ENCODE measurements around the gene DGCR2.
"Not testable (repeated sequence)": the region's sequence is repeated elsewhere in the genome, so short reads cannot be mapped to it uniquely, and the experiment has no call there.

- TF ChIP-seq CTCF (IDR thresholded peaks at IDR 0.05 in 8 of 11, conservative IDR thresholded peaks at IDR 0.05 in 3 of 11); POLR2A (IDR thresholded peaks at IDR 0.05): not testable (repeated sequence)
Observed at GRCh38 chr22:19032898-19033567, 89.2 kb downstream of the DGCR2 start.

All from spleen (tissue), 7 donors.